Spleen (tissue), 11 donors: Measurements from ENCODE around the gene PEX1. TPM values are rescaled to one million over a fixed set of nuclear protein-coding genes. Genes with fewer than 3 reads are reported as not detected.

ENCODE experiments used
- DNase-seq: peaks from one replicate; pipeline ENCODE4 v3.0.0-alpha.2; 2020
- H3K27ac ChIP-seq, 8 donors: fragments of 200-600 bp; sonication (generic) in 7 of 8; 1 replicate in 4 of 8; 2 replicates in 4 of 8; pipeline versions ENCODE4 v1.5.0 to v1.8.0; 2016 to 2021; ENCODE audit warnings: inconsistent platforms in 4 of 8, mild to moderate bottlenecking in 4 of 8, moderate library complexity in 1 of 8
- H3K27me3 ChIP-seq, 7 donors: fragments of 200-600 bp; sonication (generic) in 6 of 7; replicated peaks in 1 of 7; 1 replicate in 4 of 7; 2 replicates in 3 of 7; pipeline versions ENCODE4 v1.5.0 to v1.8.0; 2016 to 2021; ENCODE audit warnings: inconsistent platforms in 3 of 7, mild to moderate bottlenecking in 1 of 7
- H3K36me3 ChIP-seq, 6 donors: fragments of 200-600 bp; sonication (generic) in 5 of 6; 1 replicate in 4 of 6; 2 replicates in 2 of 6; pipeline versions ENCODE4 v1.5.0 to v1.8.0; 2016 to 2021; ENCODE audit warnings: inconsistent platforms in 2 of 6
- H3K4me1 ChIP-seq, 6 donors: fragments of 200-600 bp; sonication (generic) in 5 of 6; 1 replicate in 3 of 6; 2 replicates in 3 of 6; pipeline versions ENCODE4 v1.5.0 to v1.8.0; 2016 to 2021; ENCODE audit warnings: inconsistent platforms in 3 of 6
- H3K4me3 ChIP-seq, 8 donors: fragments of 200-600 bp; sonication (generic) in 7 of 8; 1 replicate in 4 of 8; 2 replicates in 4 of 8; pipeline versions ENCODE4 v1.5.0 to v1.8.0; 2016 to 2021; ENCODE audit warnings: inconsistent platforms in 4 of 8, mild to moderate bottlenecking in 4 of 8, moderate library complexity in 2 of 8
- H3K9me3 ChIP-seq, 8 donors: fragments of 200-600 bp; sonication (generic) in 7 of 8; 1 replicate in 4 of 8; 2 replicates in 4 of 8; pipeline versions ENCODE4 v1.5.0 to v1.8.0; 2016 to 2021; ENCODE audit warnings: inconsistent platforms in 4 of 8
- CTCF ChIP-seq, 11 experiments: fragments of 200-600 bp in 7 of 11; fragments of 450-650 bp in 4 of 11; sonication (generic) in 4 of 11; IDR thresholded peaks in 8 of 11; conservative IDR thresholded peaks in 3 of 11; 1 replicate in 7 of 11; 2 replicates in 4 of 11; pipeline versions ENCODE4 v1.4.0 to v1.8.0; 2016 to 2021; ENCODE audit warnings: antibody characterized with exemption in 11 of 11, inconsistent platforms in 4 of 11, mild to moderate bottlenecking in 1 of 11
- POLR2A ChIP-seq, 3 donors: fragments of 450-650 bp; IDR thresholded peaks; one replicate each; pipeline ENCODE4 v1.5.1; 2017; ENCODE audit warnings: antibody characterized with exemption in 3 of 3, mild to moderate bottlenecking in 1 of 3
- POLR2AphosphoS5 ChIP-seq, 3 donors: sonication (generic); formaldehyde crosslinking; IDR thresholded peaks; one replicate each; pipeline ENCODE4 v1.5.1; 2017; ENCODE audit warnings: antibody characterized with exemption in 3 of 3
- WGBS, 5 donors: extraction: QIAGEN DNeasy Blood & Tissue Kit in 3 of 5; methylation state at CpG; one replicate each; pipeline versions ENCODE4 v1.1.5 to v1.1.7; 2013 to 2018; 5-methylcytosine and 5-hydroxymethylcytosine counted together
- intact Hi-C: fragments of 100-400 bp; cut with DNase I; formaldehyde crosslinking; loops from one replicate; pipeline ENCODE4 v1.15.0; 2023; ENCODE audit warnings: low total_unique reads
- polyA plus RNA-seq, 3 donors: library from polyadenylated mRNA; stranded (reverse); fragments of 200-250 nt; gene quantifications; one replicate each; pipeline ENCODE4 v1.2.1, GENCODE V29; 2013
- total RNA-seq, 7 donors: library from RNA; depleted of rRNA in 3 of 7; stranded (reverse); fragments of >200 nt in 3 of 7; fragmentation: NEBNext Ultra II Directional in 4 of 7; extraction: Animal tissue kit (Norgen Biotek cat#: 25700) in 4 of 7; gene quantifications; one replicate each; pipeline versions ENCODE4 v1.1.0 to v1.2.1, GENCODE V29; 2016 to 2021
- donor health status: healthy with polysubstance abuse.
- donor health status: DM: no; HTN: no; CAD: no; lungs with moderate emphysema.
- donor health status: DM: no; HTN: no; CAD: no.
- donor health status: Bipolar disorder and iron deficiency.
- donor health status: healthy.
- donor health status: DM: no; HTN: no; CAD: no.
- donor health status: DM: yes; HTN: yes; CAD: no.

The PEX1 gene
- total and polyA plus RNA-seq, 10 donors, result 13.1 to 37.4 (median 21.0) TPM

- peaks cover 9 to 100% (median 85%) of the 10 kb centered on the region in 6 donors for H3K36me3 ChIP-seq
Measured at GRCh38 chr7:92534572-92534971, 6.3 kb upstream of the PEX1 start.

GRCh38 chr7:92528958-92529264, 591 bp upstream of the PEX1 start:
- TF ChIP-seq POLR2AphosphoS5 (IDR thresholded peaks at IDR 0.05), result no peak
- TF ChIP-seq CTCF (IDR thresholded peaks at IDR 0.05 in 8 of 11, conservative IDR thresholded peaks at IDR 0.05 in 3 of 11), result no peak
- TF ChIP-seq POLR2A (IDR thresholded peaks at IDR 0.05), result no peak
- no peaks in the 10 kb centered on the region for H3K9me3 ChIP-seq
- 0 to 2% (median 1%) methylated on average over 13 of the region's 13 CpGs for WGBS, 5 donors
- H3K4me3 ChIP-seq, result peak overlapping the region; percentile 84 to 97 (median 95)
- no peaks in the 10 kb centered on the region for H3K27me3 ChIP-seq
- no peak for DNase-seq
- H3K36me3 ChIP-seq, result peaks cover 7 to 45% (median 37%) of the 10 kb centered on the region in 6 donors
- peaks cover 8 to 74% (median 31%) of the 10 kb centered on the region in 6 donors for H3K4me1 ChIP-seq
- H3K27ac ChIP-seq, result peak overlapping the region; percentile 91 to 96 (median 93)
- intact Hi-C loops, result no loop called here

More at GRCh38 chr7:92534572-92534971, 6.3 kb upstream of the PEX1 start:
- Histone ChIP-seq H3K9me3 (no peaks in the 10 kb centered on the region), H3K4me3 (no peak overlapping the region), H3K27ac (no peak overlapping the region), H3K27me3 (no peaks in the 10 kb centered on the region), H3K4me1 (peaks cover 7 to 64% (median 23%) of the 10 kb centered on the region in 6 donors)
- intact Hi-C loops, result no loop called here
- 93 to 97% (median 96%) methylated on average over 9 of the region's 9 CpGs for WGBS, 5 donors
- no peak for DNase-seq
- TF ChIP-seq CTCF (IDR thresholded peaks at IDR 0.05 in 8 of 11, conservative IDR thresholded peaks at IDR 0.05 in 3 of 11) (no peak), POLR2A (IDR thresholded peaks at IDR 0.05) (no peak), POLR2AphosphoS5 (IDR thresholded peaks at IDR 0.05) (no peak)

DNA sequence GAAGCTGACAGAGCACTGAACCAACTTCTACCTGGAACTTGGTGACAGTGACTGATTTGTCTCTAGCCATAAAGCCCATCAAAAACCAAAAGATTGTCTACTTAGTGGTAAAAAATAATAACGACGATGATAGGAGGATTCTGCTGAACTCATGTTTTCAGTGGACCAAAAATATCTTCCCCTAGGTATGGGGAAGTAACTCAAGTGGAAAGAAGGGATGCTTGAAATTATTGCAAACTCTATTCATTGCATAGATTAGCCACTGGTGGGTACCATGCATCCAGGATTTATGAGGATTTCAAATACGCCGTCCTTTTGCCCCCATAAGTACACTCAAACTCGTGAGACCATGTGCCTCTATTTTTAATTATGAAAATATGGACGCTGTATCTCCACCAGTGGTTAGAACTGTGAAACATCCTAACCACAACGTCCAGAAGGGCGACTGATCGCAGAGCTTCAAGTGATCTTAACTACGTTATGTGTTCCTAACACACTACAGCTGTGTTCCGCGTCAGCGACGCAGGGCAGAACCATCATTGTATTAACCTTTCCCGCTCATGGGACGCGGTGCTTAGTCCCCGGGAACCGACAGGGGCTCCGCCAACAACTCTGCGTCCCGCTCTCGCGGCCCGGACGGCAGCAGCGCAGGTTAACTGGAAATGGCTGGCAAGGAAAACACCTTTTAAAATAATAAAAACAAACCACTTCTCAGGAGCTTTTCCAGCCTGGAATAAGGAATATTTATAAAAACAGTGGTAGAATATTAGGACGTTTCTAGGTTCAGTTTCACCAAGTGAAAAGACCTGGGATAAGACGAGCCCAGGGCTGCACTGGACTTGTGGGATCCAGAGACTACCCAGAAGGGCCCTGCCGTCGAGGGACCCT, 776 bp downstream of the PEX1 start:
- Histone ChIP-seq H3K4me1 (peaks cover 8 to 61% (median 31%) of the 10 kb centered on the region in 6 donors), H3K27me3 (no peaks in the 10 kb centered on the region), H3K9me3 (no peaks in the 10 kb centered on the region), H3K27ac (peak overlapping the region; percentile 72 to 96 (median 93)), H3K36me3 (peaks cover 3 to 31% (median 23%) of the 10 kb centered on the region in 6 donors), H3K4me3 (peak overlapping the region; percentile 84 to 97 (median 95))
- WGBS, 5 donors, result 0 to 1% (median 1%) methylated on average over 31 of the region's 31 CpGs
- intact Hi-C loops, result no loop called here
- peak; percentile 90 for DNase-seq
- no peak for TF ChIP-seq POLR2A (IDR thresholded peaks at IDR 0.05)
- TF ChIP-seq POLR2AphosphoS5 (IDR thresholded peaks at IDR 0.05), result peak in 1 of 3 donors; percentile 31
- TF ChIP-seq CTCF (IDR thresholded peaks at IDR 0.05 in 8 of 11, conservative IDR thresholded peaks at IDR 0.05 in 3 of 11), result peak in 1 of 11 experiments; percentile 13

DNA sequence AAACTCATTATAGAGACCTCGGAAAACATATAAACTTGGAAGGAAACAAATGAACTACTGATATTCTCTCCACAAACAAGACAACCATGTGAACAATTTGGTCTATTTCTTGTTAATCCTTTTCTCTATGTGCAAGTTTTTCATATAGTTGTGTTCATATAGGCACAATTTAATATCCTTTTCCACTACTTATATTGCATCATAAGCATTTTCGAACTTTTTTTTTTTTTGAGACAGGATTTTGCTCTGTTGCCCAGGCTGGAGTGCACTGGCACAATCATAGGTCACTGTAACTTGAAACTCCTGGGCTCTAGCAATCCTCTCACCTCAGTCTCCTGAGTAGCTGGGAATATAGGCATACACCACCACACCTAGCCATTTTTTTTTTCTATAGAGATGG, 5.2 kb downstream of the PEX1 start:
- TF ChIP-seq CTCF (IDR thresholded peaks at IDR 0.05 in 8 of 11, conservative IDR thresholded peaks at IDR 0.05 in 3 of 11) (no peak), POLR2A (IDR thresholded peaks at IDR 0.05) (no peak), POLR2AphosphoS5 (IDR thresholded peaks at IDR 0.05) (no peak)
- H3K27ac ChIP-seq, result no peak overlapping the region
- H3K27me3 ChIP-seq, result no peaks in the 10 kb centered on the region
- H3K4me1 ChIP-seq, result peaks cover 0 to 30% (median 17%) of the 10 kb centered on the region in 6 donors
- H3K4me3 ChIP-seq, result no peak overlapping the region
- no peaks in the 10 kb centered on the region for H3K9me3 ChIP-seq
- DNase-seq, result no peak
- WGBS, 5 donors, result 91 to 95% (median 92%) methylated on average over 2 of the region's 2 CpGs
- H3K36me3 ChIP-seq, result peaks cover 0 to 35% (median 7%) of the 10 kb centered on the region in 6 donors
- intact Hi-C loops, result no loop called here
